Lower leg skin (tissue), 3 donors: ENCODE results near the gene RGS5.

Experiments
- CTCF ChIP-seq, 3 donors: fragments of 450-650 bp; IDR thresholded peaks; one replicate each; pipeline ENCODE4 v1.5.1; 2016; ENCODE audit warnings: antibody characterized with exemption in 3 of 3, mild to moderate bottlenecking in 3 of 3, moderate library complexity in 2 of 3
- POLR2A ChIP-seq, 2 donors: fragments of 450-650 bp; IDR thresholded peaks; one replicate each; pipeline ENCODE4 v1.6.1; 2016 to 2017; ENCODE audit warnings: antibody characterized with exemption in 2 of 2, mild to moderate bottlenecking in 1 of 2, moderate library complexity in 1 of 2

- TF ChIP-seq POLR2A (IDR thresholded peaks at IDR 0.05) (no peak), CTCF (IDR thresholded peaks at IDR 0.05) (no peak)
Measured at GRCh38 chr1:163142152-163142551, 60.6 kb downstream of the RGS5 start.
